Skeletal muscle tissue (tissue), 4 donors: ENCODE measurements around the gene TGM4. TPM values are rescaled to one million over a fixed set of nuclear protein-coding genes. Genes with fewer than 3 reads are reported as not detected.

Experiments
- H3K27ac ChIP-seq: one replicate; pipeline ENCODE4 v1.7.0; 2013; ENCODE audit warnings: mild to moderate bottlenecking, low read depth, low read length, inconsistent platforms
- H3K27me3 ChIP-seq, 3 donors: one replicate each; pipeline ENCODE4 v1.7.0; 2013; ENCODE audit warnings: low read length in 3 of 3; ENCODE audit not compliant: control insufficient read depth in 3 of 3, insufficient read depth in 3 of 3
- H3K36me3 ChIP-seq, 3 donors: one replicate each; pipeline ENCODE4 v1.7.0; 2013; ENCODE audit warnings: low read length in 3 of 3; ENCODE audit not compliant: control insufficient read depth in 3 of 3, insufficient read depth in 3 of 3
- H3K4me1 ChIP-seq, 3 donors: one replicate each; pipeline ENCODE4 v1.7.0; 2013; ENCODE audit warnings: low read length in 3 of 3, mild to moderate bottlenecking in 3 of 3; ENCODE audit not compliant: control insufficient read depth in 3 of 3, insufficient read depth in 3 of 3
- H3K4me3 ChIP-seq, 3 donors: one replicate each; pipeline ENCODE4 v1.7.0; 2013; ENCODE audit warnings: low read length in 3 of 3
- H3K9ac ChIP-seq, 3 donors: one replicate each; pipeline ENCODE4 v1.7.0; 2013; ENCODE audit warnings: low read length in 3 of 3, mild to moderate bottlenecking in 3 of 3, moderate library complexity in 2 of 3, low read depth in 1 of 3
- H3K9me3 ChIP-seq, 3 donors: one replicate each; pipeline ENCODE4 v1.7.0; 2013; ENCODE audit warnings: low read length in 3 of 3; ENCODE audit not compliant: control insufficient read depth in 3 of 3
- total RNA-seq: library from RNA; depleted of rRNA; stranded (reverse); fragments of >200 nt; gene quantifications from one replicate; pipeline ENCODE4 v1.2.3, GENCODE V29; 2014
- donor health status: Osteomylitis.

The TGM4 gene
- total RNA-seq, 1 donor from 2014 or later = not detected

GRCh38 chr3:44893097-44893496 lies 18.7 kb downstream of the TGM4 start:
- H3K36me3 ChIP-seq = no peaks in the 10 kb centered on the region
- no peak overlapping the region for H3K4me3 ChIP-seq
- H3K27ac ChIP-seq = no peak overlapping the region
- no peak overlapping the region for H3K9ac ChIP-seq
- H3K27me3 ChIP-seq = peaks cover 0 to 2% (median 0%) of the 10 kb centered on the region in 3 donors
- H3K9me3 ChIP-seq = no peaks in the 10 kb centered on the region
- H3K4me1 ChIP-seq = no peaks in the 10 kb centered on the region

GRCh38 chr3:44894485-44894884 lies 20.1 kb downstream of the TGM4 start:
- Histone ChIP-seq H3K27me3 (peaks cover under 1 to 14% (median 9%) of the 10 kb centered on the region in 3 donors), H3K4me3 (no peak overlapping the region), H3K9me3 (no peaks in the 10 kb centered on the region), H3K9ac (no peak overlapping the region), H3K27ac (no peak overlapping the region), H3K4me1 (no peaks in the 10 kb centered on the region), H3K36me3 (no peaks in the 10 kb centered on the region)

- Histone ChIP-seq H3K9me3 (no peaks in the 10 kb centered on the region), H3K36me3 (no peaks in the 10 kb centered on the region), H3K4me3 (no peak overlapping the region), H3K27ac (no peak overlapping the region), H3K4me1 (no peaks in the 10 kb centered on the region), H3K27me3 (peaks cover 10 to 21% (median 16%) of the 10 kb centered on the region in 3 donors), H3K9ac (no peak overlapping the region)
Observed at GRCh38 chr3:44896440-44896839, 22.0 kb downstream of the TGM4 start.

GRCh38 chr3:44899683-44900367 lies 25.4 kb downstream of the TGM4 start:
- peaks cover 10 to 22% (median 22%) of the 10 kb centered on the region in 3 donors for H3K27me3 ChIP-seq
- H3K4me3 ChIP-seq = no peak overlapping the region
- no peaks in the 10 kb centered on the region for H3K4me1 ChIP-seq
- no peak overlapping the region for H3K27ac ChIP-seq
- no peaks in the 10 kb centered on the region for H3K9me3 ChIP-seq
- H3K9ac ChIP-seq = no peak overlapping the region
- no peaks in the 10 kb centered on the region for H3K36me3 ChIP-seq

- H3K4me3 ChIP-seq = no peak overlapping the region
- H3K27ac ChIP-seq = no peak overlapping the region
- no peaks in the 10 kb centered on the region for H3K36me3 ChIP-seq
- H3K27me3 ChIP-seq = peaks cover 10 to 22% (median 22%) of the 10 kb centered on the region in 3 donors
- no peaks in the 10 kb centered on the region for H3K4me1 ChIP-seq
- peaks cover 0 to 2% (median 0%) of the 10 kb centered on the region in 3 donors for H3K9me3 ChIP-seq
- no peak overlapping the region for H3K9ac ChIP-seq
Observed at GRCh38 chr3:44902628-44903027, 28.2 kb downstream of the TGM4 start.

GRCh38 chr3:44903314-44903713 lies 28.9 kb downstream of the TGM4 start:
- Histone ChIP-seq H3K36me3 (no peaks in the 10 kb centered on the region), H3K4me3 (no peak overlapping the region), H3K4me1 (no peaks in the 10 kb centered on the region), H3K27ac (no peak overlapping the region), H3K9me3 (peaks cover 0 to 2% (median 0%) of the 10 kb centered on the region in 3 donors), H3K27me3 (peaks cover 10 to 25% (median 22%) of the 10 kb centered on the region in 3 donors), H3K9ac (no peak overlapping the region)

GRCh38 chr3:44903751-44904150 lies 29.3 kb downstream of the TGM4 start:
- no peak overlapping the region for H3K9ac ChIP-seq
- H3K27me3 ChIP-seq = peaks cover 10 to 20% (median 18%) of the 10 kb centered on the region in 3 donors
- no peak overlapping the region for H3K27ac ChIP-seq
- H3K4me1 ChIP-seq = no peaks in the 10 kb centered on the region
- no peaks in the 10 kb centered on the region for H3K36me3 ChIP-seq
- H3K9me3 ChIP-seq = peaks cover 0 to 2% (median 0%) of the 10 kb centered on the region in 3 donors
- H3K4me3 ChIP-seq = no peak overlapping the region

- no peak overlapping the region for H3K9ac ChIP-seq
- no peaks in the 10 kb centered on the region for H3K4me1 ChIP-seq
- H3K9me3 ChIP-seq = peaks cover 0 to 2% (median 0%) of the 10 kb centered on the region in 3 donors
- peaks cover 4 to 17% (median 12%) of the 10 kb centered on the region in 3 donors for H3K27me3 ChIP-seq
- no peak overlapping the region for H3K4me3 ChIP-seq
- no peak overlapping the region for H3K27ac ChIP-seq
- H3K36me3 ChIP-seq = no peaks in the 10 kb centered on the region
Observed at GRCh38 chr3:44905446-44906157, 31.2 kb downstream of the TGM4 start.

GRCh38 chr3:44906997-44907396 lies 32.6 kb downstream of the TGM4 start:
- H3K27me3 ChIP-seq = peaks cover 0 to 10% (median 9%) of the 10 kb centered on the region in 3 donors
- H3K4me1 ChIP-seq = no peaks in the 10 kb centered on the region

GRCh38 chr3:44907612-44908011 lies 33.2 kb downstream of the TGM4 start:
- no peak overlapping the region for H3K4me3 ChIP-seq
- H3K27ac ChIP-seq = no peak overlapping the region
- no peaks in the 10 kb centered on the region for H3K36me3 ChIP-seq
- H3K27me3 ChIP-seq = peaks cover 0 to 10% (median 9%) of the 10 kb centered on the region in 3 donors
- peaks cover 0 to 2% (median 0%) of the 10 kb centered on the region in 3 donors for H3K9me3 ChIP-seq
- no peak overlapping the region for H3K9ac ChIP-seq
- H3K4me1 ChIP-seq = no peaks in the 10 kb centered on the region

More at GRCh38 chr3:44906997-44907396, 32.6 kb downstream of the TGM4 start:
- Histone ChIP-seq H3K9ac (no peak overlapping the region), H3K36me3 (no peaks in the 10 kb centered on the region), H3K9me3 (peaks cover 0 to 2% (median 0%) of the 10 kb centered on the region in 3 donors), H3K4me3 (no peak overlapping the region), H3K27ac (no peak overlapping the region)
